Activated CD4-positive, CD25-positive, alpha-beta regulatory T cell treated with anti-CD3 and anti-CD28 coated beads, Interleukin-2, amount 50 U/mL, for 72 hours (primary cell): ENCODE results near the gene CACNA1A.
"Not testable (repeated sequence)": the region's sequence is repeated elsewhere in the genome, so short reads cannot be mapped to it uniquely, and the experiment has no call there.

Experiments
- DNase-seq: peaks from one replicate; pipeline ENCODE4 v3.0.0; 2021

Gene CACNA1A

GRCh38 chr19:13420780-13421179 is 85.5 kb downstream of the CACNA1A start:
- DNase-seq = no peak

- no peak for DNase-seq
Observed at GRCh38 chr19:13417054-13417453, 89.2 kb downstream of the CACNA1A start.

- DNase-seq = no peak
Observed at GRCh38 chr19:13411899-13412298, 94.4 kb downstream of the CACNA1A start.

- DNase-seq = no peak
Observed at GRCh38 chr19:13410946-13411345, 95.3 kb downstream of the CACNA1A start.

GRCh38 chr19:13408889-13409518 is 97.3 kb downstream of the CACNA1A start:
- no peak for DNase-seq

GRCh38 chr19:13404236-13404635 is 102.0 kb downstream of the CACNA1A start:
- no peak for DNase-seq

GRCh38 chr19:13401388-13401787 is 104.9 kb downstream of the CACNA1A start:
- DNase-seq = no peak

GRCh38 chr19:13400296-13400695 is 106.0 kb downstream of the CACNA1A start:
- no peak for DNase-seq

- DNase-seq = no peak
Observed at GRCh38 chr19:13399746-13400145, 106.5 kb downstream of the CACNA1A start.

GRCh38 chr19:13398780-13399726 is 107.2 kb downstream of the CACNA1A start:
- no peak for DNase-seq

GRCh38 chr19:13398182-13398581 is 108.1 kb downstream of the CACNA1A start:
- DNase-seq = no peak

GRCh38 chr19:13396250-13397080 is 109.8 kb downstream of the CACNA1A start:
- no peak for DNase-seq

GRCh38 chr19:13382633-13382938 is 123.7 kb downstream of the CACNA1A start:
- DNase-seq = no peak

GRCh38 chr19:13381827-13382632 is 124.2 kb downstream of the CACNA1A start:
- DNase-seq = no peak

GRCh38 chr19:13376537-13376936 is 129.7 kb downstream of the CACNA1A start:
- no peak for DNase-seq

- DNase-seq = no peak
Observed at GRCh38 chr19:13373599-13373998, 132.7 kb downstream of the CACNA1A start.

GRCh38 chr19:13370948-13371347 is 135.3 kb downstream of the CACNA1A start:
- no peak for DNase-seq

GRCh38 chr19:13366529-13367143 is 139.6 kb downstream of the CACNA1A start:
- DNase-seq = no peak

- no peak for DNase-seq
Observed at GRCh38 chr19:13363954-13364353, 142.3 kb downstream of the CACNA1A start.

- no peak for DNase-seq
Observed at GRCh38 chr19:13363245-13363644, 143.0 kb downstream of the CACNA1A start.

GRCh38 chr19:13362668-13363067 is 143.6 kb downstream of the CACNA1A start:
- DNase-seq = no peak

- not testable (repeated sequence) for DNase-seq
Observed at GRCh38 chr19:13361726-13362125, 144.6 kb downstream of the CACNA1A start.
